ENCODE measurements around the gene CRABP2. TPM values are rescaled to one million over a fixed set of nuclear protein-coding genes. Genes with fewer than 3 reads are reported as not detected.

The CRABP2 gene
- total RNA-seq, 1 experiment from 2014 or later = 209 TPM

GRCh38 chr1:156746728-156747631 is 41.6 kb upstream of the CRABP2 start (continued):
- TF ChIP-seq POLR2AphosphoS5 (IDR thresholded peaks at IDR 0.05; ENCODE audit: low read depth, low read length) (peak; percentile 62), SIN3A (IDR thresholded peaks at IDR 0.05; ENCODE audit: low read depth) (no peak), RAD21 (IDR thresholded peaks at IDR 0.05; ENCODE audit: low read depth) (no peak), POLR2A (IDR thresholded peaks at IDR 0.05; ENCODE audit: borderline replicate concordance, extremely low read depth, insufficient read depth, insufficient read length) (no peak), SRF (IDR thresholded peaks at IDR 0.05; ENCODE audit: low read depth) (no peak)

- peaks cover 34 to 70% of the 10 kb centered on the region in 2 experiments for H3K4me1 ChIP-seq (ENCODE audit: control insufficient read depth in 1 of 2, insufficient read depth in 2 of 2, low read length in 2 of 2)
Measured at GRCh38 chr1:156746406-156746727, 41.0 kb upstream of the CRABP2 start.

More at GRCh38 chr1:156746406-156746727, 41.0 kb upstream of the CRABP2 start:
- BruUV-seq (replicated peaks) = no TSS peak
- Histone ChIP-seq H3K27ac (ENCODE audit: low read depth, low read length) (peak overlapping the region; percentile 99), H4K20me1 (ENCODE audit: insufficient read depth) (no peaks in the 10 kb centered on the region), H3K27me3 (ENCODE audit: insufficient read depth, low read length) (no peaks in the 10 kb centered on the region), H3K9ac (ENCODE audit: low read length) (peak overlapping the region; percentile 94), H3K4me2 (ENCODE audit: low read length) (peak overlapping the region; percentile 97), H3K36me3 (ENCODE audit: control insufficient read depth in 1 of 2, insufficient read depth in 2 of 2, low read length in 2 of 2) (peaks cover 16 to 21% of the 10 kb centered on the region in 2 experiments; a peak in 2 of 4 replicates), H2AFZ (ENCODE audit: low read depth, low read length, poor library complexity, severe bottlenecking) (no peak overlapping the region), H3K4me3 (replicated peaks in 1 of 2; ENCODE audit: low read depth in 1 of 2, low read length in 2 of 2) (peak overlapping the region; percentile 58 to 97), H3K9me2 (ENCODE audit: insufficient read depth) (no peaks in the 10 kb centered on the region), H3K79me2 (ENCODE audit: insufficient read depth, low read length) (peaks cover 83% of the 10 kb centered on the region), H3K9me3 (ENCODE audit: control insufficient read depth in 1 of 2, insufficient read depth in 1 of 2, low read depth in 1 of 2, low read length in 2 of 2) (no peaks in the 10 kb centered on the region)
- ATAC-seq (no peak), DNase-seq (ENCODE audit: low read depth, low spot score) (no peak)
- POLR2A ChIA-PET = no interaction called here
- TF ChIP-seq CTCF (IDR thresholded peaks at IDR 0.05 in 2 of 3, conservative IDR thresholded peaks at IDR 0.05 in 1 of 3; ENCODE audit: borderline replicate concordance in 1 of 3, insufficient read depth in 1 of 3, low read depth in 2 of 3, low read length in 2 of 3) (no peak), FOSL1 (IDR thresholded peaks at IDR 0.05; ENCODE audit: low read depth) (no peak), EZH2phosphoT487 (IDR thresholded peaks at IDR 0.05; ENCODE audit: borderline replicate concordance) (no peak), RAD21 (IDR thresholded peaks at IDR 0.05; ENCODE audit: low read depth) (no peak), ZNF274 (IDR thresholded peaks at IDR 0.05; ENCODE audit: low read depth, low read length) (no peak), SIN3A (IDR thresholded peaks at IDR 0.05; ENCODE audit: low read depth) (no peak), EZH2 (IDR thresholded peaks at IDR 0.05) (no peak), POLR2AphosphoS5 (IDR thresholded peaks at IDR 0.05; ENCODE audit: low read depth, low read length) (no peak), EGR1 (IDR thresholded peaks at IDR 0.05; ENCODE audit: low read depth) (no peak), ATF3 (IDR thresholded peaks at IDR 0.05) (no peak), TCF7L2 (IDR thresholded peaks at IDR 0.05; ENCODE audit: borderline replicate concordance, extremely low read depth, insufficient read depth, insufficient read length) (no peak), CBX3 (IDR thresholded peaks at IDR 0.05; ENCODE audit: low read depth) (no peak), CEBPB (IDR thresholded peaks at IDR 0.05; ENCODE audit: low read depth) (no peak)
- RAD21 ChIA-PET (ENCODE audit: low non-redundant PET in 1 of 2, low total read pairs in 2 of 2, uncharacterized antibody in 2 of 2, unreplicated experiment in 2 of 2) = no interaction called here
- CTCF ChIA-PET = interaction anchor here (0.7 to 0.9 kb wide), 2 partner anchors 18 to 20 kb away, joined by 3 read pairs; partner anchors contain the start of genes ISG20L2 and METTL25B
- intact Hi-C loops (cut with micrococcal nuclease) = loop anchor here (10.0 kb wide), 1 partner anchor 242 kb away; the partner anchor contains the start of gene MEF2D

All from HCT116 (cell line).